ACC112 (cell line): ENCODE results near the gene RSPO3.
A peak's percentile ranks its signal among the peaks of the same experiment; 100 is the strongest.

ENCODE experiments used
- H2AFZ ChIP-seq: fragments of 200-600 bp; sonication (generic); one replicate; pipeline ENCODE4 v1.6.0; 2017; ENCODE audit warnings: antibody characterized with exemption, low read length; ENCODE audit not compliant: unreplicated experiment
- H3K27ac ChIP-seq: fragments of 200-600 bp; sonication (generic); 2 replicates; pipeline ENCODE4 v1.5.1; 2014; ENCODE audit warnings: low read depth, mild to moderate bottlenecking, antibody characterized with exemption, low read length, moderate library complexity
- H3K27me3 ChIP-seq: fragments of 200-600 bp; sonication (generic); 2 replicates; pipeline ENCODE4 v1.6.1; 2014; ENCODE audit warnings: mild to moderate bottlenecking, antibody characterized with exemption, low read length, moderate library complexity, mixed read lengths; ENCODE audit not compliant: insufficient read depth
- H3K36me3 ChIP-seq: fragments of 200-600 bp; sonication (generic); 2 replicates; pipeline ENCODE4 v1.6.1; 2016; ENCODE audit warnings: mild to moderate bottlenecking, antibody characterized with exemption, low read length, moderate library complexity, mixed read lengths; ENCODE audit not compliant: insufficient read depth
- H3K4me1 ChIP-seq: fragments of 200-600 bp; sonication (generic); one replicate; pipeline ENCODE4 v1.6.1; 2016; ENCODE audit warnings: low read length, mixed read lengths; ENCODE audit not compliant: insufficient read depth, unreplicated experiment, control insufficient read depth
- H3K4me3 ChIP-seq: fragments of 200-600 bp; sonication (generic); 2 replicates; pipeline ENCODE4 v1.5.1; 2014; ENCODE audit warnings: mild to moderate bottlenecking, low read depth, low read length
- H3K79me2 ChIP-seq: fragments of 200-600 bp; sonication (generic); one replicate; pipeline ENCODE4 v1.6.0; 2016; ENCODE audit warnings: low read length; ENCODE audit not compliant: control insufficient read depth, unreplicated experiment, insufficient read depth

The RSPO3 gene

DNA sequence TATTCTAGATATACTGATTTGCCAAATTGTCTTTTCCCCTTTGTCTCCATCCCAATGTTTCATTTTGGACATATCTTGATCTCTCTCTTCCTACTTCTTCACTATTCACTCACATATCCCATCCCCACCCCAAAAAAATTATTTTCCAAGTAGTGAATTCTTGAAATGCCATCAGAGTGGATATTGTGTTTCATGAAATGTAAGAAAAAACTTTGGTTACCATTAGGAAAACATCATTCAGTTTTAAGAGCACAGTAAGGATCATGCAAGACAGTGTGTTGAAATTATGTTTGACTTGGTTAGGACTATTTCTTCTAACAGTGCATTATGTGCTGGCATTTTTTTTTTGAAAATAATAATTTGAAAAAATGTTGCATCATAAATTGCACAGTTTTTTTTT, 5.7 kb downstream of the RSPO3 start:
- Histone ChIP-seq H3K36me3 (no peaks in the 10 kb centered on the region), H3K27me3 (peaks cover 19% of the 10 kb centered on the region), H2AFZ (no peak overlapping the region), H3K4me1 (peaks cover 15% of the 10 kb centered on the region), H3K79me2 (no peaks in the 10 kb centered on the region), H3K27ac (no peak overlapping the region), H3K4me3 (no peak overlapping the region)

DNA sequence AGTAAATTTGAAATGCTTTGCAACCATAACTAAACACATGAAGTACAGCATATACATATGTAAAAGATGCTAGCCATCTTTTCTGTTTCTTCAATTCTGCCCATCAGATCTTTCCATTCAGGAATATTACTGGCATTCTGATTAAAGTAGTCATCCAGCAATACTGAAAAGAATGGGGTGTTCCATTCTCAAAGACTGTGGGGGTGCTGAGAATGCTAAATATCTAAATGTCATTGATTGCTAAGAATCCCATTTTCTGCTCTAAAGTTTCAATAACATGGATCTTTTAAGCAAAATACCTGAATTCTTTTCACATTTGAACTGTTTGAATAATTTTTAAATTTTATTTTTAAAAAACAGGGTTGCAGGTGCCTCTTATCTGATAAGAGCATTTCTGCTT, 6.2 kb downstream of the RSPO3 start:
- Histone ChIP-seq H2AFZ (no peak overlapping the region), H3K79me2 (no peaks in the 10 kb centered on the region), H3K27ac (no peak overlapping the region), H3K27me3 (peaks cover 14% of the 10 kb centered on the region), H3K4me1 (peaks cover 15% of the 10 kb centered on the region), H3K4me3 (no peak overlapping the region), H3K36me3 (no peaks in the 10 kb centered on the region)

DNA sequence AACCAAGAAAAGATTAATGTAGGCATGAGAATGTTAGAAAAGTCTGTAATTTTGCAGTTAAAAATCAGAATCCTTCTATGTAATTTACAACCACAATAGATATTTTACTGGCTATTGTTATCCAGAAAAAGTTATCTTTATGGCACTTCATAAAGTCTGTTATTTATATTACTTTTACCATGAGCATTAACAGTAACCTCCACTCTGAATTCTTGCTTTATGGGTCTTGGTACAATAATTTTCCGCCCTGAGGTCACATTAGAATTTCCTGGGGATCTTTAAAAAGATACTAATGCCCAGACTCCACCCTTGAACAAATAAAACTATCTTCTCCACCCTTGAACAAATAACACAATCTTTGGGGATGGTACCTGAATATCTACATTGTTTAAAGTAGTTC, 9.6 kb downstream of the RSPO3 start:
- H2AFZ ChIP-seq, result no peak overlapping the region
- H3K27me3 ChIP-seq, result no peaks in the 10 kb centered on the region
- no peak overlapping the region for H3K27ac ChIP-seq
- H3K36me3 ChIP-seq, result no peaks in the 10 kb centered on the region
- H3K4me1 ChIP-seq, result no peaks in the 10 kb centered on the region
- no peaks in the 10 kb centered on the region for H3K79me2 ChIP-seq
- H3K4me3 ChIP-seq, result no peak overlapping the region

DNA sequence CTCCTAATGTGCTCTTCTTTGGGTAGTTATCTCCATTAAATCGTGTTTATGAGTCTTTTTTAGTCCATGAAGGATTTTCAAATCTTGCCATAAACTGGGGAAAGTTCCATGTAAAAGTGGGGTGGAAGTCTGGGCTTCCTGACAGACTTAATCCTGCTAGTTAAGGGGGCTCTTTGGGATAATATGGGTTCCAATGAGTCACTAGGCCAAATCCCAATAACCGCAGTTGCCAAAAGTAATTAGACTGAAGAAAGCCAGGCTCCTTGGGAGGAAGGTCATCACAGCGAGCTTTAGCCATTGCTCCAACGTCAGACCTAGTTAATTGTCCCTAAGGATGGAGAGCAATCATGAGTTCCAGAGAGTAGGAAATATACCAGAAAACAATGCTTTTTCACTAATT, 10.8 kb downstream of the RSPO3 start:
- Histone ChIP-seq H3K27me3 (no peaks in the 10 kb centered on the region), H3K4me3 (no peak overlapping the region), H2AFZ (no peak overlapping the region), H3K36me3 (no peaks in the 10 kb centered on the region), H3K4me1 (no peaks in the 10 kb centered on the region), H3K79me2 (no peaks in the 10 kb centered on the region), H3K27ac (no peak overlapping the region)

DNA sequence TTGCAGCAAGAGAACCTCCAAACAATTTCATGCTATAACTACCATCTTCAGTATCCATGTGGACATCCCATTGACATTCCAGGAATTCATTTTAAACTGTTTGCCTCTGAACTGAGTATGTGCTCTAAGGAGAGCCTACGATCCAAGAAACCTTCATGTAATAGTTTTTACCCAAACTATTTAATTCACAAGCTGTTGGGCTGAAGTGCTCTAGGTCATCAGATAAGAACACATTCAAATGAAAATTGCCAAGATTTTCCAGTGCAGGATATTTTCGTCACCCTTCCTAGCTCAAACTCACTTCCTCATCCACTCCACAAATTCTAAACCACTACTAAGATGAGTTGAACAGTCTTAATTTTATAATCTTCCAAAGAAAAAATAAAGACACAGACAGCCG, 12.8 kb downstream of the RSPO3 start:
- H3K79me2 ChIP-seq, result no peaks in the 10 kb centered on the region
- H3K27ac ChIP-seq, result no peak overlapping the region
- no peak overlapping the region for H2AFZ ChIP-seq
- no peaks in the 10 kb centered on the region for H3K4me1 ChIP-seq
- no peak overlapping the region for H3K4me3 ChIP-seq
- H3K36me3 ChIP-seq, result no peaks in the 10 kb centered on the region
- H3K27me3 ChIP-seq, result no peaks in the 10 kb centered on the region

DNA sequence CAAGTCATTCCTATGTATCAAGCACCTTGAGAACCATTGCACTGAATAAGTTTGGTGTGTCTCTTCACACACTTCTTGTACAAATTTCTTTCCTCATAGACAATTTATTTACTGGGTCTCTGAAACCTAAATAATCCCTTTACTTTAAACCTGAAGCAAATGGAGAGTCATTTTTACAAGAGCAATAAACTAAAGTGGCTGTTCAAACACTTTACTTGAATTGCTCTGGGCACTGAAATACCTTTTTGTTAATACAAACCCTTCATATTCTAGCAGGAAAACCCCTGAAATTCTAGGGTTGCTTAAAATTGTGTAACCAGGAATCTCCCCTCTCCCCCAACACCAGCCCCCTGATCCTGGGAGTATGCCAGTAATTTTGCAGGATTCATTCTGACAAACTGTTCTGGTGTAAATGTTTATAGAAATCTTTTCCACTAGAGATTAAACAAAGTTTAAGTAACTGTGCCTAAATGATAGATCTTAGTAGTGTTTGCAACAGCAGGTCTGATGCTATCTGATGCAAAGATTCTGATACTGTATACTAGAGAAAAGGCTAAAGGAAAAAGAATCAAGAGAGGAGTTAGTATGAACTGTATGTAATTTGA, 13.4 kb downstream of the RSPO3 start:
- Histone ChIP-seq H3K4me3 (no peak overlapping the region), H3K4me1 (no peaks in the 10 kb centered on the region), H3K36me3 (no peaks in the 10 kb centered on the region), H3K27me3 (no peaks in the 10 kb centered on the region), H3K27ac (no peak overlapping the region), H3K79me2 (no peaks in the 10 kb centered on the region), H2AFZ (no peak overlapping the region)

DNA sequence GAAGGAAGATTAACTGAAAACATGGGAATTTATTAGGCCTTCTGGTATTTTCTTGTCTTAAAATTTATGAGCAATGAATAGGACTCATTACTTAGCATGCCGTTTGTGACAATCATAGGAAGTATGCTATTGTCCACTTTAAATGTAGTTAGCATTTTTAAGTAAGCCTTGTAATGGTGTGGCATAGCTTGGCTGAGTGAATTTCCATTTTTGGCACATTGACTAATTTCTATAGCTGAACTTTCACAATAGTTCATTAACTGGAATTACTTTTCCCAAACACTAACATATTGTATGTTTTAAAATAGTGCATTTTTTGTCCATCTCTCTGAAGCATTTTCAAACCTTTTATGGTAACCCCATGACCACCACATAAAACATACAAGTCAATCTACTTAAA, 15.7 kb downstream of the RSPO3 start:
- H2AFZ ChIP-seq, result no peak overlapping the region
- no peak overlapping the region for H3K4me3 ChIP-seq
- no peaks in the 10 kb centered on the region for H3K4me1 ChIP-seq
- no peaks in the 10 kb centered on the region for H3K36me3 ChIP-seq
- no peaks in the 10 kb centered on the region for H3K27me3 ChIP-seq
- H3K27ac ChIP-seq, result no peak overlapping the region
- no peaks in the 10 kb centered on the region for H3K79me2 ChIP-seq

DNA sequence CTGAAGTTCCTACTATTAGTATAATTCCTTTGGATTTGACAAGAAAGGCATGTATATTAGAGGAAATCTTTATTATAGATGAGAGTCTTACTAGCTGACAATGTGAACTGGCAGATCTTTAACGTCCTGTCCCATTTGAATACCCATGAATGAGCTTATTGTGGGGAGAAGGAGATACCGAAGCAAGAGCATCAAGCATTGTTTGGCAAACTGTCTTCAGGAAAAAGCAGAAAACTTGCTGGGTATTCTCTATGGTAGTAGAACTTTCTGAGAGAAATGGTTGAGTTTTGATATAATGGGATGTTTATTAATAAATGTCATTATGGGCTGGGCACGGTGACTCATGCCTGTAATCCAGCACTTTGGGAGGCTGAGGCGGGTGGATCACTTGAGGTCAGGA, 18.3 kb downstream of the RSPO3 start:
- Histone ChIP-seq H3K27me3 (no peaks in the 10 kb centered on the region), H3K4me1 (no peaks in the 10 kb centered on the region), H3K4me3 (no peak overlapping the region), H3K79me2 (no peaks in the 10 kb centered on the region), H3K36me3 (no peaks in the 10 kb centered on the region), H3K27ac (no peak overlapping the region), H2AFZ (no peak overlapping the region)

DNA sequence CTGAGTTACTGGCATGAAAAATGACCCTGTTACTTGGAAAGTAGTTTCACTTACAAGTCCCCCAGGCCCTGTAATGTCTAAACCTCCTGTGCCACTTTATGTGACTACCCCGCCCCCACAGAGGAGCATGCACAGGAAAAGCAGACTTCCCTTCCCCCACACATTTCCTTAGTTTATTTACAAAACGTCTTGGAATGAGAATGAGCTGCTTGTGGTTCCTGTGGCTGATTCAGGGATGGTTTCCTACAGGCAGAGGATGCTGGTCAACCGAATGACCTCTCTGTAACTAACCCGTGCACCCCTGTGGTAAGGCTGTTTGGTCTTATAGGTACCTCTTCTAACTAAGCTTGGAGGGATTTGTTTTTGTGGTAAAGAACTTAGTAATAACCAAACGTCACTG, 28.5 kb downstream of the RSPO3 start:
- Histone ChIP-seq H3K79me2 (no peaks in the 10 kb centered on the region), H3K27me3 (no peaks in the 10 kb centered on the region), H3K4me1 (peaks cover 22% of the 10 kb centered on the region), H3K4me3 (no peak overlapping the region), H2AFZ (peak overlapping the region; percentile 31), H3K36me3 (no peaks in the 10 kb centered on the region), H3K27ac (no peak overlapping the region)

DNA sequence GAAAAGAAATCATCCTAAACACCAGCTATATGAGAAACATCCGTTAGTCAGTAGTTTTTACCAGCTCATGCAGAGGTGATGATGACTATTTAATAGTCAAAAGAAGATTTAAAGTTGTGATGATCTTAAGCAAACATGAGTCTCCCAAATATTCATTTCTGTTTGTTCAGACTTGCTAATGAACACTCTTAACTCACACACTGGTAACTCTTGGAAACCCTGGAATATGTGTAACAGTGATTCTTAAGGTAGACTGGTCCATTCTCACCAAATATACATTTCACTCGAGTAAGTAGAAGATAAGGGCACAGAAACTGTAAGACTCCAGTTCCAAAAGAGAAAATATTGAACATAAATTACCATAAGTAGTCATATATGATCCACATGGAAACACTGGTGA, 29.1 kb downstream of the RSPO3 start:
- Histone ChIP-seq H3K79me2 (no peaks in the 10 kb centered on the region), H2AFZ (no peak overlapping the region)

DNA sequence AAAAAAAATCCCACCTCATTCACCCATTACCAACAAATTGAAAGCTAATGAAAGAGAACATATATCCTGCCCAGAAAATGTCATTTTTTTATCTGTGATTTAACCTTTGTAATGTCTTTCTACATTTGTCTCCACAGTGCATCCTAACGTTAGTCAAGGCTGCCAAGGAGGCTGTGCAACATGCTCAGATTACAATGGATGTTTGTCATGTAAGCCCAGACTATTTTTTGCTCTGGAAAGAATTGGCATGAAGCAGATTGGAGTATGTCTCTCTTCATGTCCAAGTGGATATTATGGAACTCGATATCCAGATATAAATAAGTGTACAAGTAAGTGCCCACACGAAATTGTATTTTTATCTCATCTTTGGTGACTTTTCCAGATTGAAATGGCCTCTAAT, 30.0 kb downstream of the RSPO3 start:
- Histone ChIP-seq H2AFZ (no peak overlapping the region), H3K4me1 (peaks cover 22% of the 10 kb centered on the region), H3K4me3 (no peak overlapping the region)

More for the DNA sequence above, 29.1 kb downstream of the RSPO3 start:
- peaks cover 22% of the 10 kb centered on the region for H3K4me1 ChIP-seq
- no peak overlapping the region for H3K4me3 ChIP-seq
- no peak overlapping the region for H3K27ac ChIP-seq
- no peaks in the 10 kb centered on the region for H3K36me3 ChIP-seq
- no peaks in the 10 kb centered on the region for H3K27me3 ChIP-seq

More for the DNA sequence above, 30.0 kb downstream of the RSPO3 start:
- Histone ChIP-seq H3K79me2 (no peaks in the 10 kb centered on the region), H3K36me3 (no peaks in the 10 kb centered on the region), H3K27me3 (no peaks in the 10 kb centered on the region), H3K27ac (no peak overlapping the region)
